IPS-NIHi7 (cell line): ENCODE measurements around the gene NSD1.
A peak's percentile ranks its signal among the peaks of the same experiment; 100 is the strongest.

Experiments
- DNase-seq: peaks from one replicate; pipeline ENCODE4 v3.0.0; 2012; ENCODE audit warnings: mixed read lengths; ENCODE audit errors: extremely low spot score

The NSD1 gene, protein sequence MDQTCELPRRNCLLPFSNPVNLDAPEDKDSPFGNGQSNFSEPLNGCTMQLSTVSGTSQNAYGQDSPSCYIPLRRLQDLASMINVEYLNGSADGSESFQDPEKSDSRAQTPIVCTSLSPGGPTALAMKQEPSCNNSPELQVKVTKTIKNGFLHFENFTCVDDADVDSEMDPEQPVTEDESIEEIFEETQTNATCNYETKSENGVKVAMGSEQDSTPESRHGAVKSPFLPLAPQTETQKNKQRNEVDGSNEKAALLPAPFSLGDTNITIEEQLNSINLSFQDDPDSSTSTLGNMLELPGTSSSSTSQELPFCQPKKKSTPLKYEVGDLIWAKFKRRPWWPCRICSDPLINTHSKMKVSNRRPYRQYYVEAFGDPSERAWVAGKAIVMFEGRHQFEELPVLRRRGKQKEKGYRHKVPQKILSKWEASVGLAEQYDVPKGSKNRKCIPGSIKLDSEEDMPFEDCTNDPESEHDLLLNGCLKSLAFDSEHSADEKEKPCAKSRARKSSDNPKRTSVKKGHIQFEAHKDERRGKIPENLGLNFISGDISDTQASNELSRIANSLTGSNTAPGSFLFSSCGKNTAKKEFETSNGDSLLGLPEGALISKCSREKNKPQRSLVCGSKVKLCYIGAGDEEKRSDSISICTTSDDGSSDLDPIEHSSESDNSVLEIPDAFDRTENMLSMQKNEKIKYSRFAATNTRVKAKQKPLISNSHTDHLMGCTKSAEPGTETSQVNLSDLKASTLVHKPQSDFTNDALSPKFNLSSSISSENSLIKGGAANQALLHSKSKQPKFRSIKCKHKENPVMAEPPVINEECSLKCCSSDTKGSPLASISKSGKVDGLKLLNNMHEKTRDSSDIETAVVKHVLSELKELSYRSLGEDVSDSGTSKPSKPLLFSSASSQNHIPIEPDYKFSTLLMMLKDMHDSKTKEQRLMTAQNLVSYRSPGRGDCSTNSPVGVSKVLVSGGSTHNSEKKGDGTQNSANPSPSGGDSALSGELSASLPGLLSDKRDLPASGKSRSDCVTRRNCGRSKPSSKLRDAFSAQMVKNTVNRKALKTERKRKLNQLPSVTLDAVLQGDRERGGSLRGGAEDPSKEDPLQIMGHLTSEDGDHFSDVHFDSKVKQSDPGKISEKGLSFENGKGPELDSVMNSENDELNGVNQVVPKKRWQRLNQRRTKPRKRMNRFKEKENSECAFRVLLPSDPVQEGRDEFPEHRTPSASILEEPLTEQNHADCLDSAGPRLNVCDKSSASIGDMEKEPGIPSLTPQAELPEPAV (N-terminal part only)

DNA sequence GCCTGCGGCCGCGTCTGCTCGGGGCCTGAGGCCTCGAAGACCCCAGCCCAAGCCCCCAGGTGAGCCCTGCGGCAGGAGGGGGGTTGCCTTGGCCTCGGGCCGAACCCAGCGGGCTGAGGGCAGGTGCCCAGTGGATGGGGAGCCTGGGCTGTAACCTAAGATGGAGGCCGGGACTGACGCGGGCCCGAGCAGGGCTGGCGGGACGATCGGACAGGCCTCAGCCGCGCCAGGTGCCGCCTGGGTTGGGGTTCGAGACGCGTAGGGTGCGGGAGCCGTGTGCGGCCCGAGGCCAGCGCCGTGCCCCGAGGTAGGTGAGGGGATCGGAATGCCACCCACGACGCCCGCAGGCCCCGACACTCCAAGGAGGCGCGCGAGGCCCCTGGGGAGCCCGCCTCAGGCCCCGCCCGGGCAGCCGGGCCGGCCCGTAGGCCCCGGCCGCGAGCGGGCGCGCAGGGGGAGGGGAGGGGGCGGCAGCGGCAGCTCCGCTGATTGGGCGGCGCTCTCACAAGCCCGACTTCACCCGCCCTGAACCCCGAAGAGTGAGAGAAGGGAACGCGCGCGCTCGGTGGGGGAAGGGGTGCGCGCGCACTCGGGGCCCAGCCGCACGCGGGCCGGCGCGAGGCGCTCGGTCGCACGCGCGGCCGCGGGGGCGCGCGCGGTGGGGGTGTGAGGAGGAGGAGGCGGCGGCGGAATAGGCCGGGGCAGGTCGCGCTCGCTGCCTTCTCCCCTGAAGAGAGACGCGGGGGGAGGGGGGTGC is at the start of gene NSD1:
Gene NSD1 (plus strand): TSS at position 678 of the 757 bp plus-strand sequence. CDS start 1,331 bp downstream, outside the sequence.
- peak; percentile 88 for DNase-seq

- no peak for DNase-seq
Measured at GRCh38 chr5:177084175-177084574, 49.4 kb upstream of the NSD1 start.

DNA sequence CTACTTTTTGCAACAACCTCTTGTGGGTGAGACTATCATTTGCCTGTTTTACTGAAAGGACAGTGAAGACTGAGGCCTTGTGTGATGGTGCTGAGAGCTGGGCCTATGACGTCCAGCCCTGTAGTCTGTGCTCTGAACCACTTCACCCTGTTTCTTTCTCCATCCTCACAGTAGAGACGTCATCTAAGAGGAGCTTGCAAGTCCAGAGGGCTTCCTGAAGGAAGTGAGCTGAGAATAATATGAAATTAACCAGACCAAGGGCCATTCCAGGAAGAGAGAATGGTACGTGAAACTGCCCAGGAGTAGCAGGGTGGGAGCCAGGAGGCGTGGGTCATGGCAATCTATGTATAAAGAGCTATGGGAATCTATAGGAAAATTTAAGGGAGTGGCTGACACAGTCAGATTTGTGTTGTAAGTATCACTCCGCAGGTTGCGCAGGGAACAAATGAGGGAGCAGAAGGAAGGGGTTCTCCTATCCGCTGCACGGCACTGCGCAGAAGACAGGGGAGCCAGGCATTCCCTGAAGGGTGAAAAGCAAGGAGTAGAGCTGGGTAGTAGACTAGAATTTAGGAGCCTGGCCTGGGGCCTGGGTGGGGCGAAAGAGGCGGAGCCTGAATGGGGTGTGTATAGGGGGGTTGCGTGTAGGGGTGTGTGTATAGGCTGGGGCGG is 47.5 kb upstream of the NSD1 start:
- DNase-seq: no peak

GRCh38 chr5:177086654-177087397 is 46.7 kb upstream of the NSD1 start, which contains the start of gene FGFR4:
Gene FGFR4, plus strand, starts transcription at chr5:177086915. Its CDS starts 2,688 bp downstream, at chr5:177089603.
- DNase-seq: peak; percentile 99

- DNase-seq: no peak
Measured at GRCh38 chr5:177087398-177088005, 46.1 kb upstream of the NSD1 start.

DNA sequence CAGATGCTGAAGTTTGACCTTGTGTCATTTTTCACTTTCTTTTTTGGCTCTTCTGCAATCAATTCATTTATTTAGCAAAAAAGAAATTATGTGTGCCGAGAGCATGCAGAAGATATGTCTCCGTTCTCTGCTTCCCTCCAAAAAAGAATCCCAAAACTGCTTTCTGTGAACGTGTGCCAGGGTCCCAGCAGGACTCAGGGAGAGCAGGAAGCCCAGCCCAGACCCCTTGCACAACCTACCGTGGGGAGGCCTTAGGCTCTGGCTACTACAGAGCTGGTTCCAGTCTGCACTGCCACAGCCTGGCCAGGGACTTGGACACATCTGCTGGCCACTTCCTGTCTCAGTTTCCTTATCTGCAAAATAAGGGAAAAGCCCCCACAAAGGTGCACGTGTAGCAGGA is 44.4 kb upstream of the NSD1 start:
- no peak for DNase-seq

- no peak for DNase-seq
Measured at GRCh38 chr5:177089825-177090641, 43.5 kb upstream of the NSD1 start.

DNA sequence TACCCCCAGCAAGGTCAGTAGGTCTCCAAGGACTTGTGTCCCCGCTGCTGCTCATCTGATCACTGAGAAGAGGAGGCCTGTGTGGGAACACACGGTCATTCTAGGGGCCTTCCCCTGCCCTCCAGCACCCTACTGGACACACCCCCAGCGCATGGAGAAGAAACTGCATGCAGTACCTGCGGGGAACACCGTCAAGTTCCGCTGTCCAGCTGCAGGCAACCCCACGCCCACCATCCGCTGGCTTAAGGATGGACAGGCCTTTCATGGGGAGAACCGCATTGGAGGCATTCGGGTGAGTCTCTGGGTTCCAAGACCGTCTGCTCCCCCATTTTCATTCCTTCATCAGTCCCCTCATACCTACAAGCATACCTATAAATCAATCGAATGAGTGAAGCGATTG is 42.8 kb upstream of the NSD1 start:
- no peak for DNase-seq

DNA sequence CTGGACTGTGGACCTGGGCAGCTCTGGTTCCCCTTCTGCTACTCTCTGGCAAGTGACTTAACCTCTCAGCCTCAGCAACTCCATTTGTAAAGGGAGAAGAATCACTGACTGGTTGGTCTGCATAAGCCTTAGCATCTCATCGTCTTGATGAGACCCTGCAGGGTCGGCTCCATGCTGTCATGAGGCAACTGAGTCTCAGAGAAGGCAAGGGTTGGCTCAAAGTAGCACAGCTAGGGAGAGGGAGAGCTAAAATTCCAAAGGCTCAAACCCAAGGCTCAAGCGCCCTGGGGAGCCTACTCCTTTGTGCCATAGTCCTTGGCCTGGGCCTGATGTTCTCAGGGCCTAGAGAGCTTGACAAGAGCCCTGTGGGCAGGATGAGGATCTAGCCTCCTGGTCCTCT is 42.3 kb upstream of the NSD1 start:
- no peak for DNase-seq

- no peak for DNase-seq
Measured at GRCh38 chr5:177092178-177093081, 41.1 kb upstream of the NSD1 start.

DNA sequence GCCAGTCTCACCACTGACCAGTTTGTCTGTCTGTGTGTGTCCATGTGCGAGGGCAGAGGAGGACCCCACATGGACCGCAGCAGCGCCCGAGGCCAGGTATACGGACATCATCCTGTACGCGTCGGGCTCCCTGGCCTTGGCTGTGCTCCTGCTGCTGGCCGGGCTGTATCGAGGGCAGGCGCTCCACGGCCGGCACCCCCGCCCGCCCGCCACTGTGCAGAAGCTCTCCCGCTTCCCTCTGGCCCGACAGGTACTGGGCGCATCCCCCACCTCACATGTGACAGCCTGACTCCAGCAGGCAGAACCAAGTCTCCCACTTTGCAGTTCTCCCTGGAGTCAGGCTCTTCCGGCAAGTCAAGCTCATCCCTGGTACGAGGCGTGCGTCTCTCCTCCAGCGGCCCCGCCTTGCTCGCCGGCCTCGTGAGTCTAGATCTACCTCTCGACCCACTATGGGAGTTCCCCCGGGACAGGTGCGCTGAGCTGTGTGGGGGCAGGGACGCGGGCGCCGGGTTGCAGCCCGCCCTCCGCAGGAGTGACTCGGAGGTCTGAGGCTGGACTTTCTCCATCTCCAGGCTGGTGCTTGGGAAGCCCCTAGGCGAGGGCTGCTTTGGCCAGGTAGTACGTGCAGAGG is 40.4 kb upstream of the NSD1 start:
- no peak for DNase-seq

- DNase-seq: no peak
Measured at GRCh38 chr5:177093803-177094202, 39.8 kb upstream of the NSD1 start.

DNA sequence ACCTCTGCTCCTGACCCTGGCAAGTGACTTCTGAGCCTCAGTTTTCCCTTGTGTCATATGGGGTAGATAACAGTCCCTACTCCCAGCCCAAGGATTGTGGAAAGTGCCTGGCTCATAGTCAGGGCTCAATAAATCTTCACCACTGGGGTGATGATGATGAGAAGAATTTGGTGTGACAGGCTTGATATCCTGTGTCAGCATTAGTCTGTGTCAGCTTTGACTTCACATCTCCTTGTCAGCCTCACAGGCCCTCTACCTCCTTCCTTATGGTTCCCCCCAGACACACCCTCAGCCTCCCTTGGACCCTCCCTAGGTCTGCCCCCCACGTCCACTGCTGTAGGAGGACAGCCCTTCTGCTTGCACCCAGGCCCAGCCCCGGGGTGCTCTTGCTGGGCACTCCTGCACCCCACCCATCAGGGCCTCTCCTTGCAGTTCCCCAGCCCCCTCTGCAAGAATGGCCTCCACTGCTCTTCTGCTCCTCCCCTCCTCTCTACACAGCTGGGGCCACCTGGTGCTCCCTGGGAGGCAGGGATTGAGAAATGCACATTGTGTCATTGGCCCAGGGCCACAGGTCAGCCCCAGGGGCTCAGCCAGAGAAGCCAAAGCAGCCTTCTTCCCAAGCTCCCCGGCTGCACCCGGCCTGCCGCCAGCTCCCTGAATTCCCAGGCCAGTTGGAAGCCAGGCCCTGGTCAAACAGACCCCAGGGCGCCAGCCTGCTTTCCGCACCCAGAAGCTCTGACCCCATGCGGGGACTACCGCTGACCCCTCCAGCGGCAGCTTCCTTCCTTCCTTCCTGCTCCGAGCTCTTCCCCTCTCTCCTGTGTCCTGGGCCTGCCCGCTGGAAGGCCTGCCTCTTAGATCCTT is 39.1 kb upstream of the NSD1 start:
- DNase-seq: no peak

DNA sequence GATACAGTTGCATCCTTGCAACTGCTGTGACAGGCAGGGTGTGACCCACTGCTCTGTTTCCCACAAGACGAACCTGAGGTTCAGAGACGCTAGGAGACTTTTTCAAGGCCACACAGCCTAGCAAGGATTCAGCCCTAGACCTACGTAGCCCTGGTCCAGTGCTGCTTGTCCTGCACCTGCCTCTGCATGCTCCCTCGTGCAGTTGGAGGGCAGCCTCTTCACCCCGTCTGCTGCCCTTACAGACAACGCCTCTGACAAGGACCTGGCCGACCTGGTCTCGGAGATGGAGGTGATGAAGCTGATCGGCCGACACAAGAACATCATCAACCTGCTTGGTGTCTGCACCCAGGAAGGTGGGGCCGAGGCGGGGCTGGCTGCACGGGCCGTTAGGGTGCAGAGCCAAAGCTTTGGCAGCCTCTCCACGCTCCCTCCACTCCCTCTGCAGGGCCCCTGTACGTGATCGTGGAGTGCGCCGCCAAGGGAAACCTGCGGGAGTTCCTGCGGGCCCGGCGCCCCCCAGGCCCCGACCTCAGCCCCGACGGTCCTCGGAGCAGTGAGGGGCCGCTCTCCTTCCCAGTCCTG is 38.4 kb upstream of the NSD1 start:
- DNase-seq: no peak

DNA sequence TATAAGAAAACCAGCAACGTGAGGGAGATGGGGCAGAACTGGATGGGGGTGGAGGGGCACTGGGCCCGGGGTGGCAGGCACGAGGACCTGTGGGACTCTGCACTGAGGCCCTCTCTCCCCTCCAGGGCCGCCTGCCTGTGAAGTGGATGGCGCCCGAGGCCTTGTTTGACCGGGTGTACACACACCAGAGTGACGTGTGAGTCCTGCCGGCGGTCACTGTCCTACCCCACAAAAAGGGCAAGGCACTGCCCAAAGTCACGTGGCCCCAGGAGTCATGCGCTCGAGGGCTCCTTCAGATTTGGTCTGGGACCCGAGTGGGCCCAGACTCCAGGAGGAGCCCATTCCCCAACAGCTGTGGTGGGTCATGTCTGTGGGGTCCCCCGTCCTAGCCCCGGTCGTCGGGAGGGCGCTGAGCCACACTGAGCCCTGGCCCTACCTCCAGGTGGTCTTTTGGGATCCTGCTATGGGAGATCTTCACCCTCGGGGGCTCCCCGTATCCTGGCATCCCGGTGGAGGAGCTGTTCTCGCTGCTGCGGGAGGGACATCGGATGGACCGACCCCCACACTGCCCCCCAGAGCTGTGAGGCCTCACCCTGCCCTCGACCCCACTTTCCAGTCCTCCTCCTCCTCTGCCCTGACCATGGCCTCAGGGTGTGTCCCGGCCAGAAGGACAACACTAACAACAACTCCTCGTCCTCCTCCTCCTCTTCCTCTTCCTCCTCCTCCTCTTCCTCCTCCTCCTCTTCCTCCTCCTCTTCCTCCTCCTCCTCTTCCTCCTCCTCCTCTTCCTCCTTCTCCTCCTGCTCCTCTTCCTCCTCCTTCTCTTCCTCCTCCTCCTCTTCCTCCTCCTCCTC is 37.2 kb upstream of the NSD1 start:
- DNase-seq: no peak
